ENCODE data around the gene MCL1.

The MCL1 gene

DNA sequence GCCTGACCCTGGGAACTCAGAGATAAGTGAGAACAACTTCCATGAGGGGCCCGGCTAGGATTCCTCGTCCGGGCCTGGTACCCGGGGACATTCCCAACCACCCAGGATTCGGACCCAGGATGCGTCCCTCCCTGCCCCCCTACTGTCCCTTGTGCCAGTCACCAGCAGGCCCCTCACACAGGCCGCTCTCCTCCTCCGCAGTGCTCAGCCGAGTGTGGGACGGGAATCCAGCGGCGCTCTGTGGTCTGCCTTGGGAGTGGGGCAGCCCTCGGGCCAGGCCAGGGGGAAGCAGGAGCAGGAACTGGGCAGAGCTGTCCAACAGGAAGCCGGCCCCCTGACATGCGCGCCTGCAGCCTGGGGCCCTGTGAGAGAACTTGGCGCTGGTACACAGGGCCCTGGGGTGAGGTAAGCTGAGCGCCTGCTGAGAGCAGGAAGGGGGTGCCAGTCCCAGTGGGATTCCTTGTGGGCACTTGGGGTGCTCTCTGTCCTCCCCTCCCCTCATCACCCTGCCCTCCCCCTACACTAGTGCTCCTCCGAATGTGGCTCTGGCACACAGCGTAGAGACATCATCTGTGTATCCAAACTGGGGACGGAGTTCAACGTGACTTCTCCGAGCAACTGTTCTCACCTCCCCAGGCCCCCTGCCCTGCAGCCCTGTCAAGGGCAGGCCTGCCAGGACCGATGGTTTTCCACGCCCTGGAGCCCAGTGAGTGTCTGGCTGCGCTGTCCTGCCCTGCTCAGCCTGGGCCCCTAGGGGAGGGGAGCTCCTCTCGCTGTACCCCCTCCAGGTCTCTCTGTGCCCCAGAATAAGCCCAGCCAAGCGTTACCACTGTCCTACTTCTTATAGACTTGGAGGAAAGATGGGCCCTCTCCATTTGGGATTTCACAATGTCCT, 20.4 kb downstream of the MCL1 start:
- Histone ChIP-seq H4K20me1 (ENCODE audit: insufficient read depth) (no peaks in the 10 kb centered on the region), H3K27ac (no peak overlapping the region), H3K27me3 (ENCODE audit: insufficient read depth, low read depth) (no peaks in the 10 kb centered on the region), H2AFZ (ENCODE audit: low read depth) (no peak overlapping the region), H3K4me2 (no peak overlapping the region), H3K36me3 (ENCODE audit: insufficient read depth) (no peaks in the 10 kb centered on the region), H3K79me2 (ENCODE audit: insufficient read depth, low read depth) (0 out of 2 replicates have a peak, but pooled peaks cover 7% of the 10 kb centered on the region), H3K9ac (no peak overlapping the region; the same call in 1 of the 2 replicates), H3K4me3 (IDR thresholded peaks at IDR 0.05; ENCODE audit: insufficient read depth, low read depth, low read length) (no peak overlapping the region), H3K4me1 (ENCODE audit: low read depth, poor library complexity, severe bottlenecking) (peaks cover 31% of the 10 kb centered on the region)
- TF ChIP-seq, protein P1, sequence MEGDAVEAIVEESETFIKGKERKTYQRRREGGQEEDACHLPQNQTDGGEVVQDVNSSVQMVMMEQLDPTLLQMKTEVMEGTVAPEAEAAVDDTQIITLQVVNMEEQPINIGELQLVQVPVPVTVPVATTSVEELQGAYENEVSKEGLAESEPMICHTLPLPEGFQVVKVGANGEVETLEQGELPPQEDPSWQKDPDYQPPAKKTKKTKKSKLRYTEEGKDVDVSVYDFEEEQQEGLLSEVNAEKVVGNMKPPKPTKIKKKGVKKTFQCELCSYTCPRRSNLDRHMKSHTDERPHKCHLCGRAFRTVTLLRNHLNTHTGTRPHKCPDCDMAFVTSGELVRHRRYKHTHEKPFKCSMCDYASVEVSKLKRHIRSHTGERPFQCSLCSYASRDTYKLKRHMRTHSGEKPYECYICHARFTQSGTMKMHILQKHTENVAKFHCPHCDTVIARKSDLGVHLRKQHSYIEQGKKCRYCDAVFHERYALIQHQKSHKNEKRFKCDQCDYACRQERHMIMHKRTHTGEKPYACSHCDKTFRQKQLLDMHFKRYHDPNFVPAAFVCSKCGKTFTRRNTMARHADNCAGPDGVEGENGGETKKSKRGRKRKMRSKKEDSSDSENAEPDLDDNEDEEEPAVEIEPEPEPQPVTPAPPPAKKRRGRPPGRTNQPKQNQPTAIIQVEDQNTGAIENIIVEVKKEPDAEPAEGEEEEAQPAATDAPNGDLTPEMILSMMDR (conservative IDR thresholded peaks at IDR 0.05; ENCODE audit: low read depth, low read length): no peak

DNA sequence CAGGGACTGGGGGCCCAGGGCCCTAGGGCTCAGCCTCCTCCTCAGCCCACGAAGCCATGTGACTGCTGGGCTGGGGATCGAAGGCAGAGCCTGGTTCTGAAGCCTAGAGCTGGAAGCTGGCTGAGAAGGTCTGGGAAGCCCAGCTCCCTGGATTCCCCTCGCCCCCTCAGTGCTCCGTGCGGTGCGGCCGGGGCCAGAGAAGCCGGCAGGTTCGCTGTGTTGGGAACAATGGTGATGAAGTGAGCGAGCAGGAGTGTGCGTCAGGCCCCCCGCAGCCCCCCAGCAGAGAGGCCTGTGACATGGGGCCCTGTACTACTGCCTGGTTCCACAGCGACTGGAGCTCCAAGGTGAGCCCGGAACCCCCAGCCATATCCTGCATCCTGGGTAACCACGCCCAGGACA, 21.1 kb downstream of the MCL1 start:
- H3K4me2 ChIP-seq: no peak overlapping the region
- 0 out of 2 replicates have a peak, but pooled peaks cover 7% of the 10 kb centered on the region for H3K79me2 ChIP-seq (ENCODE audit: insufficient read depth, low read depth)
- no peak overlapping the region for H3K27ac ChIP-seq
- no peak overlapping the region for H2AFZ ChIP-seq (ENCODE audit: low read depth)
- no peak overlapping the region for H3K9ac ChIP-seq
- TF ChIP-seq, protein P1 (conservative IDR thresholded peaks at IDR 0.05; ENCODE audit: low read depth, low read length): no peak
- H3K36me3 ChIP-seq (ENCODE audit: insufficient read depth): no peaks in the 10 kb centered on the region
- no peak overlapping the region for H3K4me3 ChIP-seq (IDR thresholded peaks at IDR 0.05; ENCODE audit: insufficient read depth, low read depth, low read length)
- H4K20me1 ChIP-seq (ENCODE audit: insufficient read depth): no peaks in the 10 kb centered on the region
- no peaks in the 10 kb centered on the region for H3K27me3 ChIP-seq (ENCODE audit: insufficient read depth, low read depth)
- peaks cover 24% of the 10 kb centered on the region for H3K4me1 ChIP-seq (ENCODE audit: low read depth, poor library complexity, severe bottlenecking)

DNA sequence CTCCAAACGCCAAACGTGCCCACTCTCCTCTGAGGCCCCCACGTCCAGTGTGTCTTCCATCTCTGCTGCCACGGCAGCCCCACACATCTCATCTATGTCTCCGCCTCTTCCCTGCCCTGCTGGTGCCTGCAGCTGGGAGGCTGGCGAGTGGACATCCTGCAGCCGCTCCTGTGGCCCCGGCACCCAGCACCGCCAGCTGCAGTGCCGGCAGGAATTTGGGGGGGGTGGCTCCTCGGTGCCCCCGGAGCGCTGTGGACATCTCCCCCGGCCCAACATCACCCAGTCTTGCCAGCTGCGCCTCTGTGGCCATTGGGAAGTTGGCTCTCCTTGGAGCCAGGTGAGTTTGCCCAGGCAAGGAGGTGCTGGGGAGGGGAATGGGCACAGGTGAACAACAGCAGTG, 21.6 kb downstream of the MCL1 start:
- Histone ChIP-seq H3K9ac (no peak overlapping the region), H3K4me1 (ENCODE audit: low read depth, poor library complexity, severe bottlenecking) (peaks cover 19% of the 10 kb centered on the region), H2AFZ (ENCODE audit: low read depth) (no peak overlapping the region), H3K4me2 (no peak overlapping the region), H3K4me3 (IDR thresholded peaks at IDR 0.05; ENCODE audit: insufficient read depth, low read depth, low read length) (no peak overlapping the region), H3K36me3 (ENCODE audit: insufficient read depth) (no peaks in the 10 kb centered on the region), H4K20me1 (ENCODE audit: insufficient read depth) (no peaks in the 10 kb centered on the region), H3K27me3 (ENCODE audit: insufficient read depth, low read depth) (no peaks in the 10 kb centered on the region), H3K79me2 (ENCODE audit: insufficient read depth, low read depth) (0 out of 2 replicates have a peak, but pooled peaks cover 7% of the 10 kb centered on the region), H3K27ac (no peak overlapping the region)
- TF ChIP-seq, protein P1 (conservative IDR thresholded peaks at IDR 0.05; ENCODE audit: low read depth, low read length): no peak

DNA sequence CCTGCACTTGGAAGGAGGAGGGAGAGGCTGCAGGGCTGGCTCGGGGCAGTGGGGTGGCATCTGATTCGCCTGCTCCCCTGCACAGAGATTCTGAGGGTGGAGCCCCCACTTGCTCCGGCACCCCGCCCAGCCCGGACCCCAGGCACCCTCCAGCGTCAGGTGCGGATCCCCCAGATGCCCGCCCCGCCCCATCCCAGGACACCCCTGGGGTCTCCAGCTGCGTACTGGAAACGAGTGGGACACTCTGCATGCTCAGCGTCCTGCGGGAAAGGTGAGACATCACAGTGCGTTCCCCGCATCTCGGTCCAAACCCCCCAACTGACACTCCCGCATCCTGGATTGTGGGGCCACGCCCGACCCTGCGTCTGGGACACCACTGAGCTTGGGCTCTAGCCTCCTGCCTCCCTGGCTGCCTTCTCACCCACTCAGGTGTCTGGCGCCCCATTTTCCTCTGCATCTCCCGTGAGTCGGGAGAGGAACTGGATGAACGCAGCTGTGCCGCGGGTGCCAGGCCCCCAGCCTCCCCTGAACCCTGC, 22.3 kb downstream of the MCL1 start:
- no peaks in the 10 kb centered on the region; the same call in 1 of the 2 replicates for H3K27me3 ChIP-seq (ENCODE audit: insufficient read depth, low read depth)
- H4K20me1 ChIP-seq (ENCODE audit: insufficient read depth): no peaks in the 10 kb centered on the region
- H2AFZ ChIP-seq (ENCODE audit: low read depth): no peak overlapping the region
- 0 out of 2 replicates have a peak, but pooled peaks cover 7% of the 10 kb centered on the region for H3K79me2 ChIP-seq (ENCODE audit: insufficient read depth, low read depth)
- peaks cover 14% of the 10 kb centered on the region for H3K4me1 ChIP-seq (ENCODE audit: low read depth, poor library complexity, severe bottlenecking)
- H3K27ac ChIP-seq: no peak overlapping the region
- H3K36me3 ChIP-seq (ENCODE audit: insufficient read depth): no peaks in the 10 kb centered on the region
- no peak overlapping the region for H3K9ac ChIP-seq
- H3K4me2 ChIP-seq: no peak overlapping the region
- TF ChIP-seq, protein P1 (conservative IDR thresholded peaks at IDR 0.05; ENCODE audit: low read depth, low read length): no peak
- H3K4me3 ChIP-seq (IDR thresholded peaks at IDR 0.05; ENCODE audit: insufficient read depth, low read depth, low read length): no peak overlapping the region

Measured in KMS-11 (cell line).